Activated T-helper 2 cell treated with anti-CD3 and anti-CD28 coated beads, Interferon-gamma antibody, Interleukin-2, Interleukin-4, amounts not matched to agents 10 μg/mL and 5 μg/mL and 100 μg/mL, durations not matched to agents 14 hours and 24 hours and 36 hours (primary cell): ENCODE data around the gene KCNJ1. TPM values are rescaled to one million over a fixed set of nuclear protein-coding genes. Genes with fewer than 3 reads are reported as not detected.
A peak's percentile ranks its signal among the peaks of the same experiment; 100 is the strongest.

Experiments
- DNase-seq: peaks from one replicate; pipeline ENCODE4 v3.0.0; 2021; ENCODE audit warnings: low spot score
- H3K27ac Mint-ChIP-seq: one replicate; pipeline ENCODE4 v1.8.0; 2021; ENCODE audit warnings: mixed read lengths
- H3K27me3 Mint-ChIP-seq: one replicate; pipeline ENCODE4 v1.8.0; 2021; ENCODE audit warnings: low read depth, mixed read lengths
- H3K36me3 Mint-ChIP-seq: one replicate; pipeline ENCODE4 v1.8.0; 2021; ENCODE audit warnings: low read depth, mixed read lengths
- H3K4me1 Mint-ChIP-seq: one replicate; pipeline ENCODE4 v1.8.0; 2021; ENCODE audit warnings: low read depth, mixed read lengths
- H3K4me3 Mint-ChIP-seq: one replicate; pipeline ENCODE4 v1.8.0; 2021; ENCODE audit warnings: low read depth, mild to moderate bottlenecking, moderate library complexity, mixed read lengths
- H3K9me3 Mint-ChIP-seq: one replicate; pipeline ENCODE4 v1.8.0; 2021; ENCODE audit warnings: mixed read lengths
- intact Hi-C: fragments of 100-400 bp; cut with micrococcal nuclease; formaldehyde crosslinking; loops from one replicate; pipeline ENCODE4 v1.15.1; 2023
- total RNA-seq: library from RNA; stranded (reverse); gene quantifications from 2 replicates; pipeline ENCODE4 v1.2.3, GENCODE V29; 2022

The KCNJ1 gene
- total RNA-seq, 1 donor from 2014 or later = not detected

GRCh38 chr11:128810784-128811514 lies 56.1 kb downstream of the KCNJ1 start:
- no peak overlapping the region for H3K4me3 Mint-ChIP-seq
- H3K4me1 Mint-ChIP-seq = peaks cover 24% of the 10 kb centered on the region
- intact Hi-C loops = no loop called here
- H3K9me3 Mint-ChIP-seq = no peaks in the 10 kb centered on the region
- H3K36me3 Mint-ChIP-seq = peaks cover 59% of the 10 kb centered on the region
- no peak for DNase-seq
- no peak overlapping the region for H3K27ac Mint-ChIP-seq
- H3K27me3 Mint-ChIP-seq = no peaks in the 10 kb centered on the region

GRCh38 chr11:128809128-128809527 lies 58.0 kb downstream of the KCNJ1 start:
- intact Hi-C loops = no loop called here
- Mint-ChIP-seq H3K4me1 (peaks cover 24% of the 10 kb centered on the region), H3K4me3 (no peak overlapping the region), H3K27ac (peak overlapping the region; percentile 18), H3K36me3 (peaks cover 64% of the 10 kb centered on the region), H3K27me3 (no peaks in the 10 kb centered on the region), H3K9me3 (no peaks in the 10 kb centered on the region)
- no peak for DNase-seq

GRCh38 chr11:128807909-128808308 lies 59.2 kb downstream of the KCNJ1 start:
- intact Hi-C loops = no loop called here
- H3K4me1 Mint-ChIP-seq = peaks cover 32% of the 10 kb centered on the region
- no peaks in the 10 kb centered on the region for H3K27me3 Mint-ChIP-seq
- no peak overlapping the region for H3K4me3 Mint-ChIP-seq
- H3K36me3 Mint-ChIP-seq = peaks cover 63% of the 10 kb centered on the region
- H3K9me3 Mint-ChIP-seq = no peaks in the 10 kb centered on the region
- no peak overlapping the region for H3K27ac Mint-ChIP-seq
- DNase-seq = no peak

GRCh38 chr11:128806506-128807261 lies 60.4 kb downstream of the KCNJ1 start:
- Mint-ChIP-seq H3K4me1 (peaks cover 41% of the 10 kb centered on the region), H3K36me3 (peaks cover 64% of the 10 kb centered on the region)

GRCh38 chr11:128804481-128804880 lies 62.6 kb downstream of the KCNJ1 start:
- intact Hi-C loops = no loop called here
- H3K4me3 Mint-ChIP-seq = no peak overlapping the region
- DNase-seq = no peak
- peaks cover 62% of the 10 kb centered on the region for H3K36me3 Mint-ChIP-seq
- no peak overlapping the region for H3K27ac Mint-ChIP-seq
- H3K9me3 Mint-ChIP-seq = no peaks in the 10 kb centered on the region
- H3K4me1 Mint-ChIP-seq = peaks cover 41% of the 10 kb centered on the region
- no peaks in the 10 kb centered on the region for H3K27me3 Mint-ChIP-seq

More at GRCh38 chr11:128806506-128807261, 60.4 kb downstream of the KCNJ1 start:
- Mint-ChIP-seq H3K9me3 (no peaks in the 10 kb centered on the region), H3K27ac (peak overlapping the region; percentile 4), H3K27me3 (no peaks in the 10 kb centered on the region), H3K4me3 (no peak overlapping the region)
- DNase-seq = no peak
- intact Hi-C loops = no loop called here

GRCh38 chr11:128803449-128804245 lies 63.4 kb downstream of the KCNJ1 start:
- DNase-seq = no peak
- Mint-ChIP-seq H3K9me3 (no peaks in the 10 kb centered on the region), H3K27ac (peak overlapping the region; percentile 4), H3K4me3 (no peak overlapping the region), H3K27me3 (no peaks in the 10 kb centered on the region), H3K36me3 (peaks cover 60% of the 10 kb centered on the region), H3K4me1 (peaks cover 35% of the 10 kb centered on the region)
- intact Hi-C loops = no loop called here

GRCh38 chr11:128803011-128803410 lies 64.1 kb downstream of the KCNJ1 start:
- no peaks in the 10 kb centered on the region for H3K9me3 Mint-ChIP-seq
- H3K27me3 Mint-ChIP-seq = no peaks in the 10 kb centered on the region
- peaks cover 66% of the 10 kb centered on the region for H3K36me3 Mint-ChIP-seq
- H3K27ac Mint-ChIP-seq = peak overlapping the region; percentile 4
- peaks cover 35% of the 10 kb centered on the region for H3K4me1 Mint-ChIP-seq
- H3K4me3 Mint-ChIP-seq = no peak overlapping the region
- no peak for DNase-seq
- intact Hi-C loops = no loop called here

GRCh38 chr11:128802358-128802981 lies 64.6 kb downstream of the KCNJ1 start:
- intact Hi-C loops = no loop called here
- Mint-ChIP-seq H3K27ac (no peak overlapping the region), H3K4me3 (no peak overlapping the region), H3K4me1 (peaks cover 32% of the 10 kb centered on the region), H3K9me3 (no peaks in the 10 kb centered on the region), H3K27me3 (no peaks in the 10 kb centered on the region), H3K36me3 (peaks cover 68% of the 10 kb centered on the region)
- no peak for DNase-seq

GRCh38 chr11:128800871-128801417 lies 66.2 kb downstream of the KCNJ1 start:
- Mint-ChIP-seq H3K27ac (no peak overlapping the region), H3K4me1 (peaks cover 23% of the 10 kb centered on the region), H3K27me3 (no peaks in the 10 kb centered on the region), H3K9me3 (no peaks in the 10 kb centered on the region), H3K4me3 (no peak overlapping the region), H3K36me3 (peaks cover 67% of the 10 kb centered on the region)
- no peak for DNase-seq
- intact Hi-C loops = no loop called here

GRCh38 chr11:128796270-128796669 lies 70.8 kb downstream of the KCNJ1 start:
- no peaks in the 10 kb centered on the region for H3K9me3 Mint-ChIP-seq
- H3K4me3 Mint-ChIP-seq = no peak overlapping the region
- H3K27ac Mint-ChIP-seq = no peak overlapping the region
- intact Hi-C loops = no loop called here
- DNase-seq = no peak
- H3K36me3 Mint-ChIP-seq = peaks cover 61% of the 10 kb centered on the region
- H3K4me1 Mint-ChIP-seq = peaks cover 6% of the 10 kb centered on the region
- H3K27me3 Mint-ChIP-seq = no peaks in the 10 kb centered on the region

DNA sequence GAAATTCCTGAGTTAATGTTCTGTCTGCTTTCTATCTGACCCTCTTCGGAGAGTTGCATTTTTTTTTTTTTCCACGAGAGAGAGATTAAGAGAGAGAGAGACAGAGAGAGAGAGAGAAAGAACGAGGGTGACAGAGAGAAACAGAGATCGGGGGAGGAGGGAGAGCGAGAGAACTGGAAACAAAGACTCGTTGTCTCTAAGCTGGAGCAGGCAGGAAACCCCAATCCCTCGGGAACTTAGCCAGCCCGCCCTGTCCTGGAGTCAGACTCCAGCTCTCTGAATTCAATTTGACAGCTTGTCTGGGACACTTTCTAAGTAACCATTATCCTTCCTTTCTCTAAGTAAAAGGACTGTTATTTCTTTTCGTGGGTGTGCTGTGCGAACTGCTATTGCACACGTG lies 76.9 kb downstream of the KCNJ1 start:
- intact Hi-C loops = no loop called here
- H3K36me3 Mint-ChIP-seq = peaks cover 54% of the 10 kb centered on the region

DNA sequence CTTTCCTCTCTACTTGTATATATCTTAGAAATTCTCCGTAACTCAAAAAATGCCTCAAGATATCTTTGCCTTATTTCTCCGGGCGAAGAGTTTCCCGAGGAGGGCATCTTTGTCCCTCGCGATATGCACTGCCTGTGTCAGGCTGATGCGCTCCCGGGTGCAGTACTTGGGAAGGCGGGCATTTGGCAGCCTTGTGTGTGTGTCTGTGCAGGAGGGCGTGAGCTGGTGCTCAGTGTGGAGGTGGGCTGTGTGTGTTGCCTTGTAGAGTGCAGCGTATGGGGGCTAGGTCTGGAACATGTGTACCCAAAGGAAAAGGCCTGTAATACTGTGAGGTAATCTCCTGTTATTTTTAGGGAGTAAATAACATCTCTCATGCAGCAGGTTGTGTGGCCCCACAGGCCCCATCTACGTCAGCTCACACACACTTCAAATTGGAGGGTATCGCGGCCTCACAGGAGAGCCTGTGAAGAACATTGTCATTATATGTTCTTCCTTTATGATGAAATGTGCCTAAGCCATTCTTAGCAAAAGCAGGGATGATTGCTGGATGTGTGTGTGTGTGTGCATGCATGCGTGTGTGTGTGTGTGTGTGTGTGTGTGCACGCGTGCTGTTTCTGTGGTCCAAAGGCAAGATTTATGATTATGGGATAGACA lies 77.5 kb downstream of the KCNJ1 start:
- Mint-ChIP-seq H3K4me1 (peaks cover 3% of the 10 kb centered on the region), H3K27ac (no peak overlapping the region), H3K4me3 (no peak overlapping the region), H3K9me3 (no peaks in the 10 kb centered on the region), H3K36me3 (peaks cover 56% of the 10 kb centered on the region), H3K27me3 (no peaks in the 10 kb centered on the region)
- no peak for DNase-seq
- intact Hi-C loops = no loop called here

More for the DNA sequence above, 76.9 kb downstream of the KCNJ1 start:
- H3K27ac Mint-ChIP-seq = no peak overlapping the region
- peaks cover 3% of the 10 kb centered on the region for H3K4me1 Mint-ChIP-seq
- H3K4me3 Mint-ChIP-seq = no peak overlapping the region
- no peaks in the 10 kb centered on the region for H3K9me3 Mint-ChIP-seq
- no peaks in the 10 kb centered on the region for H3K27me3 Mint-ChIP-seq
- DNase-seq = no peak
